ENCODE measurements around the gene KRTAP16-1.
"Not testable (repeated sequence)": the region's sequence is repeated elsewhere in the genome, so short reads cannot be mapped to it uniquely, and the experiment has no call there.

The KRTAP16-1 gene, protein sequence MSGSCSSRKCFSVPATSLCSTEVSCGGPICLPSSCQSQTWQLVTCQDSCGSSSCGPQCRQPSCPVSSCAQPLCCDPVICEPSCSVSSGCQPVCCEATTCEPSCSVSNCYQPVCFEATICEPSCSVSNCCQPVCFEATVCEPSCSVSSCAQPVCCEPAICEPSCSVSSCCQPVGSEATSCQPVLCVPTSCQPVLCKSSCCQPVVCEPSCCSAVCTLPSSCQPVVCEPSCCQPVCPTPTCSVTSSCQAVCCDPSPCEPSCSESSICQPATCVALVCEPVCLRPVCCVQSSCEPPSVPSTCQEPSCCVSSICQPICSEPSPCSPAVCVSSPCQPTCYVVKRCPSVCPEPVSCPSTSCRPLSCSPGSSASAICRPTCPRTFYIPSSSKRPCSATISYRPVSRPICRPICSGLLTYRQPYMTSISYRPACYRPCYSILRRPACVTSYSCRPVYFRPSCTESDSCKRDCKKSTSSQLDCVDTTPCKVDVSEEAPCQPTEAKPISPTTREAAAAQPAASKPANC

DNA sequence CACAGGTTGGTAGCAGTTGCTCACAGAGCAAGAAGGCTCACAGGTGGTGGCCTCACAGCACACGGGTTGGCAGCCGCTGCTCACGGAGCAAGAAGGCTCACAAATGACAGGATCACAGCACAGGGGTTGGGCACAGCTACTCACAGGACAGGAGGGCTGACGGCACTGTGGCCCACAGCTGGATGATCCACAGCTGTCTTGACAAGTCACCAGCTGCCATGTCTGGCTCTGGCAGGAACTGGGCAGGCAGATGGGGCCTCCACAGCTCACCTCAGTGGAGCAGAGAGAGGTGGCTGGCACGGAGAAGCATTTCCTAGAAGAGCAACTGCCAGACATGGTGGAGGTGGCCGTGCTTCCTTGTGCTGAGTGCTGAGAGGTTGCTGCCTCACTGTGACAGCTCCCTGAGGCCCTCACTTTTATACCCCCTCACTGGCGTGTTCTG lies at the start of gene KRTAP16-1:
Gene KRTAP16-1 (minus strand): TSS at position 392 of the 442 bp plus-strand sequence. CDS start 56 bp downstream, at position 336.
- TF ChIP-seq, protein P1, sequence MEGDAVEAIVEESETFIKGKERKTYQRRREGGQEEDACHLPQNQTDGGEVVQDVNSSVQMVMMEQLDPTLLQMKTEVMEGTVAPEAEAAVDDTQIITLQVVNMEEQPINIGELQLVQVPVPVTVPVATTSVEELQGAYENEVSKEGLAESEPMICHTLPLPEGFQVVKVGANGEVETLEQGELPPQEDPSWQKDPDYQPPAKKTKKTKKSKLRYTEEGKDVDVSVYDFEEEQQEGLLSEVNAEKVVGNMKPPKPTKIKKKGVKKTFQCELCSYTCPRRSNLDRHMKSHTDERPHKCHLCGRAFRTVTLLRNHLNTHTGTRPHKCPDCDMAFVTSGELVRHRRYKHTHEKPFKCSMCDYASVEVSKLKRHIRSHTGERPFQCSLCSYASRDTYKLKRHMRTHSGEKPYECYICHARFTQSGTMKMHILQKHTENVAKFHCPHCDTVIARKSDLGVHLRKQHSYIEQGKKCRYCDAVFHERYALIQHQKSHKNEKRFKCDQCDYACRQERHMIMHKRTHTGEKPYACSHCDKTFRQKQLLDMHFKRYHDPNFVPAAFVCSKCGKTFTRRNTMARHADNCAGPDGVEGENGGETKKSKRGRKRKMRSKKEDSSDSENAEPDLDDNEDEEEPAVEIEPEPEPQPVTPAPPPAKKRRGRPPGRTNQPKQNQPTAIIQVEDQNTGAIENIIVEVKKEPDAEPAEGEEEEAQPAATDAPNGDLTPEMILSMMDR (IDR thresholded peaks at IDR 0.05; ENCODE audit: insufficient read depth, low read depth, low read length, missing control alignments), result no peak
- DNase-seq (ENCODE audit: low read depth), result no peak
- no peak within 1 kb of the TSS for H3K4me3 ChIP-seq (ENCODE audit: low read length)

DNA sequence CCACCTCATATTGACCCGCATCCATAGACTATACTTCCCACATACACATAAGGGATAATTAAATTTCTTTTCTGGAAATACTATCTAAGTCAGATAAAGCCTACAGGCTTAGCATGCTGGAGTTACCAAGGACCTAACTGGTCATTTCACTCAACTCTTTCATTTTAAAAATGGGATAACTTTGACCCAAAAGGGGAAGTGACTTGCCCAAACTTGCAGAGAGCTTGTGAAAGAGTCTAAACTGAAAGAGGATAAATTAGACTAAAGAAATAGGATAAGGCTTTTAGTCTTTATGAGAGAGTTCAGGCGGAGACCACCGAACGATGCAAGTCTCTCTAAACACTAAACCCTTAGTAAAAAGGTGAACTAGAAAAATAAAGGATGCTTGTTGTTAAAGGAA lies 45.4 kb upstream of the KRTAP16-1 start:
- no peak overlapping the region for H3K4me3 ChIP-seq (ENCODE audit: low read length)
- no peak for DNase-seq (ENCODE audit: low read depth)
- TF ChIP-seq, protein P1 (IDR thresholded peaks at IDR 0.05; ENCODE audit: insufficient read depth, low read depth, low read length, missing control alignments), result no peak

DNA sequence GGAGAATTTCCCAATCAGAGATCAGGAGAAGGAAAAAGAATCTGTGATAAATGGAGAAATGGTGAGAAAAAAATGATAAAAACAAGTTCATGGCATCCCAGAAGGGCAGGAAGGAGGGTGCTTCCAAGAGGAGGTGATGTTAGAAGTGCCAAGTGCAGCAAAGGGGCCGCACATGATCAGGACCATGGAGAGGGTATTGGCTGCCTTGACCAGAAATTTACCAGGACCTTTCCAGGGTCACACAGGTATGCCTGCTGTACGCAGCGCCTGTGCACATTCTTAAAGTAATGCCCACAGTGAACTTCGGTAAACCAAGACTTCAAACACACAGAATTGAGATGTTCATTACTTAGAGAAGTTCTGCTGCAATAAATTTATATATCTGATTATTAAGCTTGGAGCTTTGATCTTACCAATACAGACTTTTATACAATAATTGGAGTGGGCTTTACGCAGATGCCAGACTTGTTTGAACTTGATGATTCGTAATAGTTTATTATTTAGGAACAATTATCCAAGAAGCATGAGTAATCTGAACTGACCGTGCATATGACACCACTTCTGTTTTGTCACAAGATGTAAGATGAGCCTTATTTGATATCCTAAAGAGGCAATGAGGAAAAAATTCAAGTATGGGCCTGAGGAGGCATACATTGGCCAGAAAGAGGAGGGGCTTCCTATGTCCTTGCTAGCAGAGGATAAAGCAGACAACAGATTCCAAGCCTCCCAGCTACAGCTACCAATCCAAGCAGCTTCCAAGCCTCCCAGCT lies 43.7 kb upstream of the KRTAP16-1 start:
- H3K4me3 ChIP-seq (ENCODE audit: low read length), result no peak overlapping the region
- peak; percentile 90 for DNase-seq (ENCODE audit: low read depth)
- TF ChIP-seq, protein P1 (IDR thresholded peaks at IDR 0.05; ENCODE audit: insufficient read depth, low read depth, low read length, missing control alignments), result no peak

DNA sequence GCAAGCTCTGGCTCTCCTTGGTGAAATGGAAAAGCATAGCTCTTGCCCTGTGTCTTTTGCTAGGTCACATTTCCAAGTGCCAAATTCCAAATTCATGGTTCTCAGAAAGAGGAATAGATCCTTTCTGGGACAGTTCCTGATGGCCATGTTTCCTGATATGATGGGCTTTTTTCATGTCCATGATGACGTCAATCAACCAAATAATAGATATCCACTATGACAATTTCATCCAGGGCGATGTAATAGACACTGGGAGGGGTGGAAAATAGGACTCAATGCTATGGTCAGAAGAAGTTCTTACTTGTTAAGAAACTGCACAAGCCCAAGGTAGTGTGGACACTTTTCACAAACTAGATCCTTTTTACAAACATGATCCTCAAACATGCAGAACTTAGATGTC lies 42.1 kb upstream of the KRTAP16-1 start:
- H3K4me3 ChIP-seq (ENCODE audit: low read length), result no peak overlapping the region
- DNase-seq (ENCODE audit: low read depth), result no peak
- TF ChIP-seq, protein P1 (IDR thresholded peaks at IDR 0.05; ENCODE audit: insufficient read depth, low read depth, low read length, missing control alignments), result no peak

DNA sequence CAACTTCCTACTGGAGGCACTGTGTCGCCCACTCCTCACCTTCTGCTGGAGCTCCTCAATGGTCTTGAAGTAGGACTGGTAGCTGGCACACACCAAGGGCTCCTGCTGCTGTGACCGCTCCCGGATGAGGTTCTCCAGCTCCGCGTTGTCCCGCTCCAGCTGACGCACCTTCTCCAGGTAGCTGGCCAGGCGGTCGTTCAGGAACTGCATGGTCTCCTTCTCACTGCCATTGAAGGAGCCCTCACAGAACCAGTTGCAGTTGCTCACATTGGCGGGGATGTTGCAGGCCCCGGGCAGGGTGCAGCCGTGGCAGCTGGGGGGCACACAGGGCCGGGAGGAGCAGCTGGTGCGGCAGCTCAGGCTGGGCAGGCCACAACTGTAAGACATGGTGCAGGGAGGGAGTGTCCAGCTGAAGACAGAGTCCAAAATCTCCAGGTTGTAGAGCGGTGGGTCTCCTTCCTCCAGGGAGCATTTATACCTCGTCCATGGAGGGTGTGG lies 41.3 kb upstream of the KRTAP16-1 start, which contains the start of gene KRT33A:
Gene KRT33A (minus strand): TSS at position 448 of the 498 bp plus-strand sequence. CDS start 61 bp downstream, at position 387.
- H3K4me3 ChIP-seq (ENCODE audit: low read length); DNase-seq (ENCODE audit: low read depth): not testable (repeated sequence)

DNA sequence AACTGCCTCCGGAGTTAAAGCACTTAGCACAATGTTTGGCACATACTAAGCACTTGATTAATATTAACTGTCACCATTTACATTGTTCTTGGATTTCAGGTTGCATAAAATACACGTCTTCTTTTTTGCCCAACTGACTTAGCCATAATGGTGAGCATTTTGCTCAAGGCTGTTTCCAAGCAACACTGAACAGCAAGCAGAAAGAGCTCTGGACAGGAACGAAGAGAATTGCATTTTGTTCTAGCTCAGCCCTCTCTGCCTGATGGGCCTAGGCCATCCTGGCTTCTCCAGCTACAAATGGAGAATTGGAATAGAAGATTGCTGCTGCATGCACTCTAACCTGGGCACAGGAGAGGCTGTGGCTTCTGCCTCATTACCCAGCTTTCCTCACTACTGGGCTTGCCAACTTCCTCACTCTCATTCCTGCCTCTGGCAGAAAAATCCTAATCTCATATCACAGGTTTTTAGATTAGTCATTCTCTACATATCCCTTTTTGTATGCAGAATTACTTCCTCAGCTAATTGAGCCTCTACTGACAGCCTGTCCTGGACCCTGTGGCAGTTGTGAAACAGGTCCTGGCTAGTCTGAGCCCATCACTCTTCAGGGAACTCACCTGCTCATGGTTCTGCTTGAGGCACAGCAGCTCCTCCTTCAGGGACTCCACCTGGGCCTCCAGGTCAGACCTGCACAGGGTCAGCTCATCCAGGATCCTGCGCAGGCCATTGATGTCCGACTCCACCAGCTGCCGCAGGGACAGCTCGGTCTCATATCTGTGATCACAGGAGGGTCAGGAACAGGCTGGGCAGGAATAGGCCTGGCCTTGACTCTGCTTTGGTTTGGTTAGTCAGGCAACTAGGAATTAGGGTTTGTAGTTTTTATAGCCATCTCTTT lies 39.0 kb upstream of the KRTAP16-1 start:
- DNase-seq (ENCODE audit: low read depth), result peak; percentile 93
- no peak overlapping the region for H3K4me3 ChIP-seq (ENCODE audit: low read length)
- TF ChIP-seq, protein P1 (IDR thresholded peaks at IDR 0.05; ENCODE audit: insufficient read depth, low read depth, low read length, missing control alignments), result no peak

DNA sequence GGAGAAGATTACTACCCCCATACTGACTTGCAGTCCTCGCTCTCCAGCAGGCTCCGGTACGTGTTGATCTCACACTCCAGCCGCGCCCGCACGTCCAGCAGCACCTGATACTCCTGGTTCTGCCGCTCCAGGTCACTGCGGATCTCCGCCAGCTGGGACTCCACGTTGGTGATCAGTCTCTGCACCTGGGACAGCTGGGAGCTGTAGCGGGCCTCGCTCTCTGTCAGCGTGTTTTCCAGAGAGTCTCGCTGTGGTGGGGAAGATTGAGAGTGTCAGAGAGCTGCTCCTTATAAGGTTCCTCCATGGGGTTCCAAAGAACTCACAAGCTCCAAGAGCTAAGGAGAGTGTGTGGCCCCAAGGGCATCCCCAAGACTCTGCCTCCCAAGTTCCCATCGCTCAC lies 37.3 kb upstream of the KRTAP16-1 start:
- H3K4me3 ChIP-seq (ENCODE audit: low read length); DNase-seq (ENCODE audit: low read depth): not testable (repeated sequence)
